ENCODE results near the gene MTRFR.
A peak's percentile ranks its signal among the peaks of the same experiment; 100 is the strongest.

MTRFR gene

GRCh38 chr12:123231931-123232330, 1.3 kb upstream of the MTRFR start:
- Histone ChIP-seq H3K4me3 (IDR thresholded peaks at IDR 0.05; ENCODE audit: insufficient read depth, low read depth, low read length) (no peak overlapping the region), H3K9ac (peak overlapping the region; percentile 66; the same call in 1 of the 2 replicates), H3K79me2 (ENCODE audit: insufficient read depth, low read depth) (peaks cover 63% of the 10 kb centered on the region), H3K4me2 (peak overlapping the region; percentile 63), H2AFZ (ENCODE audit: low read depth) (peak overlapping the region; percentile 83), H3K4me1 (ENCODE audit: low read depth, poor library complexity, severe bottlenecking) (peaks cover 36% of the 10 kb centered on the region), H3K27ac (no peak overlapping the region; the same call in 1 of the 2 replicates), H4K20me1 (ENCODE audit: insufficient read depth) (0 out of 2 replicates have a peak, but pooled peaks cover 5% of the 10 kb centered on the region), H3K36me3 (ENCODE audit: insufficient read depth) (no peaks in the 10 kb centered on the region), H3K27me3 (ENCODE audit: insufficient read depth, low read depth) (no peaks in the 10 kb centered on the region)
- no peak for TF ChIP-seq CTCF (conservative IDR thresholded peaks at IDR 0.05; ENCODE audit: low read depth, low read length)

GRCh38 chr12:123232472-123232806, 797 bp upstream of the MTRFR start:
- Histone ChIP-seq H3K4me1 (ENCODE audit: low read depth, poor library complexity, severe bottlenecking) (peaks cover 36% of the 10 kb centered on the region), H3K27ac (peak overlapping the region; percentile 55), H3K4me3 (IDR thresholded peaks at IDR 0.05; ENCODE audit: insufficient read depth, low read depth, low read length) (no peak overlapping the region), H3K79me2 (ENCODE audit: insufficient read depth, low read depth) (peaks cover 62% of the 10 kb centered on the region), H3K4me2 (peak overlapping the region; percentile 63), H4K20me1 (ENCODE audit: insufficient read depth) (0 out of 2 replicates have a peak, but pooled peaks cover 2% of the 10 kb centered on the region), H2AFZ (ENCODE audit: low read depth) (peak overlapping the region; percentile 83), H3K27me3 (ENCODE audit: insufficient read depth, low read depth) (no peaks in the 10 kb centered on the region), H3K36me3 (ENCODE audit: insufficient read depth) (no peaks in the 10 kb centered on the region), H3K9ac (peak overlapping the region; percentile 66; the same call in 1 of the 2 replicates)
- TF ChIP-seq CTCF (conservative IDR thresholded peaks at IDR 0.05; ENCODE audit: low read depth, low read length) = no peak

- peaks cover 58% of the 10 kb centered on the region for H3K79me2 ChIP-seq (ENCODE audit: insufficient read depth, low read depth)
- peak overlapping the region; percentile 74 for H3K9ac ChIP-seq
- no peak overlapping the region for H3K4me3 ChIP-seq (IDR thresholded peaks at IDR 0.05; ENCODE audit: insufficient read depth, low read depth, low read length)
- H2AFZ ChIP-seq (ENCODE audit: low read depth) = peak overlapping the region; percentile 92
- no peak for TF ChIP-seq CTCF (conservative IDR thresholded peaks at IDR 0.05; ENCODE audit: low read depth, low read length)
- H3K36me3 ChIP-seq (ENCODE audit: insufficient read depth) = no peaks in the 10 kb centered on the region
- H3K27me3 ChIP-seq (ENCODE audit: insufficient read depth, low read depth) = no peaks in the 10 kb centered on the region
- peaks cover 36% of the 10 kb centered on the region for H3K4me1 ChIP-seq (ENCODE audit: low read depth, poor library complexity, severe bottlenecking)
- no peaks in the 10 kb centered on the region for H4K20me1 ChIP-seq (ENCODE audit: insufficient read depth)
- peak overlapping the region; percentile 55 for H3K27ac ChIP-seq
- peak overlapping the region; percentile 57 for H3K4me2 ChIP-seq
Observed at GRCh38 chr12:123233505-123234308, 471 bp downstream of the MTRFR start.

GRCh38 chr12:123237646-123238329, 4.6 kb downstream of the MTRFR start:
- Histone ChIP-seq H3K79me2 (ENCODE audit: insufficient read depth, low read depth) (peaks cover 36% of the 10 kb centered on the region), H3K36me3 (ENCODE audit: insufficient read depth) (no peaks in the 10 kb centered on the region)
- peak; percentile 55 for TF ChIP-seq CTCF (conservative IDR thresholded peaks at IDR 0.05; ENCODE audit: low read depth, low read length)

More at GRCh38 chr12:123237646-123238329, 4.6 kb downstream of the MTRFR start:
- H3K4me2 ChIP-seq = no peak overlapping the region
- H3K27me3 ChIP-seq (ENCODE audit: insufficient read depth, low read depth) = no peaks in the 10 kb centered on the region
- H3K4me3 ChIP-seq (IDR thresholded peaks at IDR 0.05; ENCODE audit: insufficient read depth, low read depth, low read length) = no peak overlapping the region
- no peak overlapping the region for H3K9ac ChIP-seq
- H3K4me1 ChIP-seq (ENCODE audit: low read depth, poor library complexity, severe bottlenecking) = peaks cover 9% of the 10 kb centered on the region
- no peak overlapping the region for H3K27ac ChIP-seq
- no peaks in the 10 kb centered on the region for H4K20me1 ChIP-seq (ENCODE audit: insufficient read depth)
- H2AFZ ChIP-seq (ENCODE audit: low read depth) = no peak overlapping the region
